Activated CD4-positive, alpha-beta T cell treated with anti-CD3 and anti-CD28 coated beads for 1 hour (primary cell): ENCODE results near the gene APOL1.
"Not testable (repeated sequence)": the region's sequence is repeated elsewhere in the genome, so short reads cannot be mapped to it uniquely, and the experiment has no call there.

Experiments
- DNase-seq: peaks from one replicate; pipeline ENCODE4 v3.0.0-alpha.2; 2020

The APOL1 gene

GRCh38 chr22:36246718-36247117 lies 6.2 kb upstream of the APOL1 start:
- no peak for DNase-seq

GRCh38 chr22:36247955-36248354 lies 5.0 kb upstream of the APOL1 start:
- DNase-seq = no peak

GRCh38 chr22:36249160-36249559 lies 3.8 kb upstream of the APOL1 start:
- DNase-seq = no peak

GRCh38 chr22:36250292-36250960 lies 2.5 kb upstream of the APOL1 start:
- DNase-seq = not testable (repeated sequence)

- DNase-seq = not testable (repeated sequence)
These were observed 839 bp upstream of the APOL1 start for GRCh38 chr22:36251979-36252608.

- DNase-seq = no peak
These were observed 874 bp downstream of the APOL1 start for GRCh38 chr22:36253523-36254490.

- DNase-seq = not testable (repeated sequence)
These were observed 2.6 kb downstream of the APOL1 start for GRCh38 chr22:36255572-36255971.

GRCh38 chr22:36256478-36256877 lies 3.5 kb downstream of the APOL1 start:
- no peak for DNase-seq

- DNase-seq = no peak
These were observed 4.4 kb downstream of the APOL1 start for GRCh38 chr22:36257308-36257707.

- DNase-seq = no peak
These were observed 5.2 kb downstream of the APOL1 start for GRCh38 chr22:36257948-36258670.

GRCh38 chr22:36258701-36259614 lies 6.0 kb downstream of the APOL1 start:
- DNase-seq = no peak

GRCh38 chr22:36259615-36260300 lies 6.8 kb downstream of the APOL1 start:
- DNase-seq = no peak

GRCh38 chr22:36261675-36262074 lies 8.7 kb downstream of the APOL1 start:
- DNase-seq = not testable (repeated sequence)

GRCh38 chr22:36262307-36262706 lies 9.4 kb downstream of the APOL1 start:
- not testable (repeated sequence) for DNase-seq

- DNase-seq = not testable (repeated sequence)
These were observed 10.3 kb downstream of the APOL1 start for GRCh38 chr22:36263216-36263673.

- not testable (repeated sequence) for DNase-seq
These were observed 11.1 kb downstream of the APOL1 start for GRCh38 chr22:36263886-36264664.

GRCh38 chr22:36267058-36267457 lies 14.1 kb downstream of the APOL1 start:
- DNase-seq = no peak

GRCh38 chr22:36267896-36268485 lies 15.1 kb downstream of the APOL1 start:
- no peak for DNase-seq

GRCh38 chr22:36271231-36271630 lies 18.3 kb downstream of the APOL1 start:
- DNase-seq = not testable (repeated sequence)

- DNase-seq = not testable (repeated sequence)
These were observed 19.0 kb downstream of the APOL1 start for GRCh38 chr22:36271951-36272350.
